GM06990 (cell line): Measurements from ENCODE around the gene ZNF391.

Source experiments
- DNase-seq: peaks from one replicate; pipeline ENCODE4 v3.0.0-alpha.2; 2011; ENCODE audit not compliant: insufficient read length; ENCODE audit errors: extremely low read depth
- H3K27me3 ChIP-seq: replicated peaks from 2 replicates; pipeline ENCODE4 v1.6.0; 2011; ENCODE audit warnings: low read length; ENCODE audit not compliant: control insufficient read depth, insufficient read depth
- H3K36me3 ChIP-seq: 2 replicates; pipeline ENCODE4 v1.5.1; 2011; ENCODE audit warnings: low read length; ENCODE audit not compliant: control insufficient read depth, insufficient read depth
- H3K4me3 ChIP-seq: replicated peaks from 2 replicates; pipeline ENCODE4 v1.5.1; 2011; ENCODE audit warnings: low read depth, mild to moderate bottlenecking, control low read depth, low read length
- CTCF ChIP-seq: IDR thresholded peaks from 2 replicates; pipeline ENCODE4 v1.5.1; 2011; ENCODE audit warnings: low read length, control low read depth, mild to moderate bottlenecking, inconsistent platforms; ENCODE audit not compliant: insufficient read depth, poor library complexity, severe bottlenecking

The ZNF391 gene

GRCh38 chr6:27388293-27389197 is at the start of gene ZNF391:
ZNF391 (plus strand) TSS chr6:27388759; CDS start chr6:27400371, 11,612 bp downstream.
- DNase-seq: peak; percentile 88
- no peaks in the 10 kb centered on the region for H3K36me3 ChIP-seq
- H3K27me3 ChIP-seq: no peaks in the 10 kb centered on the region
- no peak for TF ChIP-seq CTCF
- H3K4me3 ChIP-seq: peak within 1 kb of the TSS; percentile 78

- Histone ChIP-seq H3K36me3 (no peaks in the 10 kb centered on the region), H3K27me3 (no peaks in the 10 kb centered on the region), H3K4me3 (no peak overlapping the region)
- no peak for TF ChIP-seq CTCF
- DNase-seq: no peak
These were observed 35.7 kb upstream of the ZNF391 start for GRCh38 chr6:27352850-27353249.

- Histone ChIP-seq H3K27me3 (no peaks in the 10 kb centered on the region), H3K36me3 (no peaks in the 10 kb centered on the region), H3K4me3 (no peak overlapping the region)
- DNase-seq: no peak
- TF ChIP-seq CTCF: no peak
These were observed 29.8 kb upstream of the ZNF391 start for GRCh38 chr6:27358786-27359185.

GRCh38 chr6:27359231-27359630 is 29.3 kb upstream of the ZNF391 start:
- no peak for TF ChIP-seq CTCF
- no peaks in the 10 kb centered on the region for H3K27me3 ChIP-seq
- H3K4me3 ChIP-seq: no peak overlapping the region
- DNase-seq: no peak
- no peaks in the 10 kb centered on the region for H3K36me3 ChIP-seq

- Histone ChIP-seq H3K27me3 (no peaks in the 10 kb centered on the region), H3K36me3 (no peaks in the 10 kb centered on the region), H3K4me3 (no peak overlapping the region)
- no peak for TF ChIP-seq CTCF
- DNase-seq: no peak
These were observed 20.4 kb upstream of the ZNF391 start for GRCh38 chr6:27368202-27368601.
